IMR-90 (cell line): ENCODE results near the gene CHD2. TPM values are rescaled to one million over a fixed set of nuclear protein-coding genes. Genes with fewer than 3 reads are reported as not detected.

Experiments used
- ATAC-seq: fragments of 200-7000 bp; cut with Tn5 transposase; 2 replicates; pipeline ENCODE4 v1.9.1; 2020; ENCODE audit warnings: low read depth, mild to moderate bottlenecking, moderate library complexity
- BruUV-seq: library from RNA; stranded (reverse); fragments of 400-500 nt; replicated peaks from 2 replicates; lab custom pipeline; 2021; lab: Mats Ljungman, UMichigan
- CTCF ChIA-PET: fragments of 300-600 bp; formaldehyde crosslinking; extraction: SDS; loops from one replicate; lab custom pipeline; 2021; ENCODE audit warnings: antibody characterized with exemption; lab: Yijun Ruan, JAX
- POLR2A ChIA-PET: fragments of 300-600 bp; sonication (Branson Sonifier 250); formaldehyde crosslinking; loops from one replicate; lab custom pipeline; 2022; ENCODE audit warnings: antibody characterized with exemption; ENCODE audit not compliant: unreplicated experiment; lab: Charles Lee
- DNase-seq: peaks from one replicate; pipeline ENCODE4 v3.0.0; 2013
- H2AFZ ChIP-seq: replicated peaks from 2 replicates; pipeline ENCODE3; 2013; ENCODE audit warnings: low read length, mild to moderate bottlenecking; ENCODE audit not compliant: poor library complexity
- H2AK5ac ChIP-seq: 2 replicates; pipeline ENCODE4 v1.6.1; 2013; ENCODE audit warnings: low read depth, low read length, inconsistent platforms
- H2AK9ac ChIP-seq: replicated peaks from 2 replicates; pipeline ENCODE3; 2013; ENCODE audit warnings: mild to moderate bottlenecking, low read depth, low read length, moderate library complexity; ENCODE audit not compliant: poor library complexity
- H2BK120ac ChIP-seq: 2 replicates; pipeline ENCODE4 v1.6.1; 2013; ENCODE audit warnings: low read depth, low read length, inconsistent platforms
- H2BK15ac ChIP-seq: 3 replicates; pipeline ENCODE4 v1.6.1; 2013; ENCODE audit warnings: low read depth, low read length, inconsistent platforms
- H2BK20ac ChIP-seq: 2 replicates; pipeline ENCODE4 v1.6.1; 2013; ENCODE audit warnings: low read depth, mild to moderate bottlenecking, inconsistent platforms, low read length, moderate library complexity
- H2BK5ac ChIP-seq: 2 replicates; pipeline ENCODE4 v1.6.1; 2013; ENCODE audit warnings: mild to moderate bottlenecking, low read depth, low read length, inconsistent platforms; ENCODE audit not compliant: poor library complexity, severe bottlenecking
- H3K14ac ChIP-seq: replicated peaks from 2 replicates; pipeline ENCODE4 v1.6.1; 2013; ENCODE audit warnings: low read depth, low read length, inconsistent platforms
- H3K18ac ChIP-seq: 2 replicates; pipeline ENCODE4 v1.6.1; 2013; ENCODE audit warnings: low read depth, low read length, control low read depth
- H3K23ac ChIP-seq: 2 replicates; pipeline ENCODE4 v1.6.1; 2013; ENCODE audit warnings: low read depth, low read length, inconsistent platforms
- H3K27ac ChIP-seq: 2 replicates; pipeline ENCODE4 v1.5.1; 2013; ENCODE audit warnings: mild to moderate bottlenecking, control low read depth, low read length; ENCODE audit not compliant: insufficient read depth
- H3K27me3 ChIP-seq: 2 replicates; pipeline ENCODE4 v1.6.1; 2013; ENCODE audit warnings: low read length; ENCODE audit not compliant: control insufficient read depth, insufficient read depth
- H3K36me3 ChIP-seq: 2 replicates; pipeline ENCODE4 v1.6.1; 2013; ENCODE audit warnings: low read length, mixed read lengths; ENCODE audit not compliant: control insufficient read depth, insufficient read depth
- H3K4ac ChIP-seq: 2 replicates; pipeline ENCODE4 v1.6.1; 2013; ENCODE audit warnings: low read depth, low read length, inconsistent platforms
- H3K4me1 ChIP-seq: 2 replicates; pipeline ENCODE4 v1.6.1; 2013; ENCODE audit warnings: low read length, mixed read lengths; ENCODE audit not compliant: control insufficient read depth, insufficient read depth
- H3K4me2 ChIP-seq: 2 replicates; pipeline ENCODE4 v1.6.1; 2013; ENCODE audit warnings: low read depth, mild to moderate bottlenecking, control low read depth, low read length, moderate library complexity
- H3K4me3 ChIP-seq: 2 replicates; pipeline ENCODE4 v1.5.1; 2013; ENCODE audit warnings: low read depth, mild to moderate bottlenecking, control low read depth, low read length, moderate library complexity; ENCODE audit not compliant: insufficient read depth
- H3K56ac ChIP-seq: 2 replicates; pipeline ENCODE4 v1.6.1; 2013; ENCODE audit warnings: low read length, inconsistent platforms; ENCODE audit not compliant: insufficient read depth; ENCODE audit errors: extremely low read depth
- H3K79me1 ChIP-seq, 2 experiments: 2 replicates each; pipeline ENCODE4 v1.6.1; 2013; ENCODE audit warnings: low read length in 2 of 2, inconsistent platforms in 1 of 2, low read depth in 1 of 2
- H3K9ac ChIP-seq: 2 replicates; pipeline ENCODE4 v1.6.1; 2013; ENCODE audit warnings: low read depth, low read length, control low read depth
- H3K9me1 ChIP-seq: 2 replicates; pipeline ENCODE4 v1.6.1; 2013; ENCODE audit warnings: low read length, inconsistent platforms; ENCODE audit not compliant: insufficient read depth
- H3K9me3 ChIP-seq: 2 replicates; pipeline ENCODE4 v1.6.1; 2013; ENCODE audit warnings: low read length; ENCODE audit not compliant: control insufficient read depth, insufficient read depth
- H4K20me1 ChIP-seq: 2 replicates; pipeline ENCODE4 v1.6.1; 2013; ENCODE audit warnings: low read length, inconsistent platforms; ENCODE audit not compliant: insufficient read depth
- H4K5ac ChIP-seq: 2 replicates; pipeline ENCODE4 v1.6.1; 2013; ENCODE audit warnings: mild to moderate bottlenecking, low read depth, low read length, control low read depth
- H4K8ac ChIP-seq, 2 experiments: 2 replicates each; pipeline ENCODE4 v1.6.1; 2013; ENCODE audit warnings: low read depth in 2 of 2, low read length in 2 of 2, control low read depth in 1 of 2, inconsistent platforms in 1 of 2
- H4K91ac ChIP-seq: 2 replicates; pipeline ENCODE4 v1.6.1; 2013; ENCODE audit warnings: low read depth, low read length, inconsistent platforms; ENCODE audit not compliant: insufficient read depth
- BHLHE40 ChIP-seq: fragments of 150-350 bp; IDR thresholded peaks from 2 replicates; pipeline ENCODE4 v1.6.1; 2016; ENCODE audit warnings: mild to moderate bottlenecking, low read depth, low read length
- CEBPB ChIP-seq: IDR thresholded peaks from 2 replicates; pipeline ENCODE4 v1.6.1; 2012; ENCODE audit warnings: low read depth, low read length, improper control_type of control experiment
- CHD1 ChIP-seq: IDR thresholded peaks from 2 replicates; pipeline ENCODE4 v1.6.1; 2012; ENCODE audit warnings: low read depth, low read length, improper control_type of control experiment
- FOS ChIP-seq: fragments of 150-350 bp; IDR thresholded peaks from 2 replicates; pipeline ENCODE4 v1.6.1; 2016; ENCODE audit warnings: low read depth, low read length
- MAFK ChIP-seq: IDR thresholded peaks from 2 replicates; pipeline ENCODE4 v1.6.1; 2012; ENCODE audit warnings: low read depth, low read length, improper control_type of control experiment
- NFE2L2 ChIP-seq: fragments of 150-350 bp; IDR thresholded peaks from 2 replicates; pipeline ENCODE4 v1.6.1; 2016; ENCODE audit warnings: low read depth, mild to moderate bottlenecking, low read length
- POLR2A ChIP-seq: IDR thresholded peaks from 2 replicates; pipeline ENCODE4 v1.6.1; 2012; ENCODE audit warnings: mild to moderate bottlenecking, low read depth, low read length
- USF2 ChIP-seq: fragments of 150-350 bp; IDR thresholded peaks from 2 replicates; pipeline ENCODE4 v1.6.1; 2017; ENCODE audit warnings: mild to moderate bottlenecking, antibody characterized with exemption, low read length, low read depth
- WGBS, 2 experiments: methylation state at CpG; one replicate each; pipeline versions ENCODE4 v1.1.5 to v1.1.7; 2013; ENCODE audit warnings: missing lambda C conversion rate in 2 of 2; ENCODE audit not compliant: insufficient read length in 1 of 2; ENCODE audit errors: extremely low coverage in 2 of 2; 5-methylcytosine and 5-hydroxymethylcytosine counted together
- dilution Hi-C: fragments of 300-500 bp; cut with HindIII; formaldehyde crosslinking; loops from one replicate; pipeline ENCODE4 v1.14.3; 2018; ENCODE audit warnings: low sequenced_read_pairs; ENCODE audit not compliant: unreplicated experiment
- in situ Hi-C: fragments of 300-500 bp; cut with MboI; formaldehyde crosslinking; loops from 3 replicates; pipeline ENCODE4 v1.14.3; 2019; ENCODE audit warnings: low sequenced_read_pairs, inconsistent platforms, mixed read lengths
- intact Hi-C: fragments of 100-400 bp; cut with micrococcal nuclease; formaldehyde crosslinking; loops from 2 replicates; pipeline ENCODE4 v1.10.0; 2022
- polyA plus RNA-seq, 3 experiments: library from polyadenylated mRNA; depleted of rRNA; stranded (reverse); fragments of >200 nt; gene quantifications; 2 replicates each; pipeline ENCODE4 v1.2.3, GENCODE V29; 2012; ENCODE audit warnings: low replicate concordance in 1 of 3
- total RNA-seq: library from RNA; depleted of rRNA; stranded (reverse); fragments of >200 nt; gene quantifications from 2 replicates; pipeline ENCODE4 v1.2.3, GENCODE V29; 2012
- TF ChIP-seq, protein P1 (sequence below): fragments of 150-350 bp; IDR thresholded peaks from 2 replicates; pipeline ENCODE4 v1.6.1; 2016; ENCODE audit warnings: low read depth, mild to moderate bottlenecking, low read length, moderate library complexity, borderline replicate concordance

CHD2 gene
- total and polyA plus RNA-seq, 2 of the 4 experiments (the other 2 are of a cell fraction), result 44.9 to 64.7 TPM

DNA sequence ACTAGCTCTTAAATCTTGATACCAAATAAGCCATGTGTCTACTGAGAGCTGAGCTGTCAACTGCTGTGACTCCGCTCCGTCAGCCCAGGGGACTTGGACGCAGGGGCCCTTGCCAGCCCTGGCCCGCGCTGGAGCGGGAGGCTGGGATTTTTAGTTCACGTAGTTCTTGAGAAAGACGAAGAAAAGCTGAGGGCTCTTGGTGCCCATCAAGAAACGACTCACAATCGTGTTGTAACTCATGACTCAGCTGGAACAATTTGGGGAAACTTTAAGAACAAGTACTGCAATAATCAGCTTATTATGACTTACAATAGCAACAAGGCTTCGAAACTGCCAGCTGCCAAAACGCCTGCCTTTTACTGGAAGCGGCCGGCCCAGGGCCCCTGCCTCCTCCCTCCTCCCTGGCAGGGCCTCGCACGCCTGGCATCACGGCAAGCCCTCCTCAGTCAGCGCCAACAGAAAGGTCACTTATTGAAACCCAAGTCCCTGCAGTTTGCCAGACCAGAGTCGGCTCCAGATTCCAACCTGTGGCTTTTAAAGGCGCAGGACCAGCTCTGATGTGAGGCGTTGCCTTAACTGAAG is 128.6 kb downstream of the CHD2 start:
- H2BK120ac ChIP-seq, result no peak overlapping the region
- peaks cover 33% of the 10 kb centered on the region for H3K36me3 ChIP-seq
- BruUV-seq, result no TSS peak
- H3K56ac ChIP-seq, result no peak overlapping the region
- peak overlapping the region; percentile 64; the same call in 1 of the 2 replicates for H3K27ac ChIP-seq
- WGBS, 2 experiments, result 37% methylated on average over 8 of the region's 21 CpGs; no CpG with 5 or more reads in 1 of the 2 experiments
- H3K4me2 ChIP-seq, result no peak overlapping the region; the same call in 1 of the 2 replicates
- peaks cover 9% of the 10 kb centered on the region; the same call in 1 of the 2 replicates for H3K9me1 ChIP-seq
- no peaks in the 10 kb centered on the region for H3K27me3 ChIP-seq
- intact Hi-C loops, result no loop called here
- ChIA-PET CTCF (interaction anchor here (0.6 to 3.0 kb wide), 3 partner anchors 120 to 1091 kb away, joined by 3 to 20 read pairs (median 4); no protein-coding TSS in a partner anchor), POLR2A (no interaction called here)
- 0 out of 4 replicates have a peak overlapping the region, but pooled peaks of 1 of the 2 experiments have one; percentile 22 for H4K8ac ChIP-seq
- DNase-seq, result peak; percentile 91
- no peak overlapping the region; the same call in 1 of the 2 replicates for H3K4ac ChIP-seq
- no peak overlapping the region for H3K14ac ChIP-seq
- TF ChIP-seq CHD1 (no peak), CEBPB (peak; percentile 74), FOS (0 out of 2 replicates have a peak, but pooled peaks have one; percentile 42), POLR2A (no peak), BHLHE40 (no peak), NFE2L2 (peak; percentile 68), USF2 (no peak), MAFK (peak; percentile 63)
- TF ChIP-seq, protein P1, sequence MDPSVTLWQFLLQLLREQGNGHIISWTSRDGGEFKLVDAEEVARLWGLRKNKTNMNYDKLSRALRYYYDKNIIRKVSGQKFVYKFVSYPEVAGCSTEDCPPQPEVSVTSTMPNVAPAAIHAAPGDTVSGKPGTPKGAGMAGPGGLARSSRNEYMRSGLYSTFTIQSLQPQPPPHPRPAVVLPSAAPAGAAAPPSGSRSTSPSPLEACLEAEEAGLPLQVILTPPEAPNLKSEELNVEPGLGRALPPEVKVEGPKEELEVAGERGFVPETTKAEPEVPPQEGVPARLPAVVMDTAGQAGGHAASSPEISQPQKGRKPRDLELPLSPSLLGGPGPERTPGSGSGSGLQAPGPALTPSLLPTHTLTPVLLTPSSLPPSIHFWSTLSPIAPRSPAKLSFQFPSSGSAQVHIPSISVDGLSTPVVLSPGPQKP, result no peak
- no peak overlapping the region for H2BK20ac ChIP-seq
- no peak overlapping the region for H2AK9ac ChIP-seq
- no peak overlapping the region for H4K5ac ChIP-seq
- peaks cover 22% of the 10 kb centered on the region for H3K4me1 ChIP-seq
- H4K91ac ChIP-seq, result no peak overlapping the region
- H2AFZ ChIP-seq, result no peak overlapping the region
- no peak overlapping the region for H2AK5ac ChIP-seq
- no peak overlapping the region; the same call in 1 of the 2 replicates for H3K18ac ChIP-seq
- H3K79me1 ChIP-seq, result peaks cover 17 to 30% of the 10 kb centered on the region in 2 experiments
- no peak overlapping the region for H3K4me3 ChIP-seq
- dilution Hi-C loops, result no loop called here
- no peaks in the 10 kb centered on the region for H3K9me3 ChIP-seq
- peak; percentile 19 for ATAC-seq
- H4K20me1 ChIP-seq, result peaks cover 38% of the 10 kb centered on the region
- H2BK5ac ChIP-seq, result no peak overlapping the region
- no peak overlapping the region for H3K23ac ChIP-seq
- H2BK15ac ChIP-seq, result no peak overlapping the region
- in situ Hi-C loops, result loop anchor here (10.0 kb wide), 1 partner anchor 234 kb away; no protein-coding TSS in a partner anchor
- H3K9ac ChIP-seq, result no peak overlapping the region
